Memory B cell (primary cell): Measurements from ENCODE around the gene EFNA2.

Source experiments
- ATAC-seq: fragments of 150-1000 bp; cut with Tn5 transposase; 2 replicates; pipeline ENCODE4 v1.10.0; 2021; ENCODE audit warnings: low read depth, mild to moderate bottlenecking, moderate library complexity
- DNase-seq, 2 donors: peaks; one replicate each; pipeline ENCODE4 v3.0.0; 2022; ENCODE audit warnings: low spot score in 2 of 2
- H3K27ac Mint-ChIP-seq: one replicate; pipeline ENCODE4 v1.8.0; 2022; ENCODE audit warnings: mild to moderate bottlenecking, moderate library complexity, mixed read lengths
- H3K27me3 Mint-ChIP-seq: one replicate; pipeline ENCODE4 v1.8.0; 2022; ENCODE audit warnings: mixed read lengths
- H3K36me3 Mint-ChIP-seq: one replicate; pipeline ENCODE4 v1.8.0; 2022; ENCODE audit warnings: mild to moderate bottlenecking, mixed read lengths
- H3K4me1 Mint-ChIP-seq: one replicate; pipeline ENCODE4 v1.8.0; 2022; ENCODE audit warnings: mixed read lengths
- H3K4me3 Mint-ChIP-seq: one replicate; pipeline ENCODE4 v1.8.0; 2022; ENCODE audit warnings: mild to moderate bottlenecking, moderate library complexity, mixed read lengths
- H3K9me3 Mint-ChIP-seq: one replicate; pipeline ENCODE4 v1.8.0; 2022; ENCODE audit warnings: mixed read lengths

The EFNA2 gene

GRCh38 chr19:1277061-1277460 is 8.6 kb upstream of the EFNA2 start:
- H3K36me3 Mint-ChIP-seq = peaks cover 24% of the 10 kb centered on the region
- ATAC-seq = no peak

DNA sequence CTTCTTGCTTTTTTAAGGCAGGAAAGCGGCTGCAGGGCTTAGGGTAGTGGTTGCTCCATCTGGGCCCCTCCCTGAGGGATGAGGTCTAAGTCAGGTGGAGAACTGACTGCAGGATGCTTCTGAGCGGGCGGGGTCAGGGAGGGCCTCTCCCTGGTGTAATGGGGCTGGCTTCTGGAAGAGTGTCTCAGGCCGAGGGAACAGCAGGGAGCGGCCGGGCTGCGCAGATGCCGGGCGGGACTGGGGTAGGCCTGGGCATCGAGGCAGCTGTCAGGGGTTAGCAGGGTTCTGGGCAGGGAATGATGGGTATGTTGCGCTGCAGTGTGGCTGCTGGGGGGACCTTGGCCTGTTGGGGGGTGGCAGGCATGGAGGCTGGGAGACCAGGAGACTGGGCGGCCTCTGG is 7.6 kb upstream of the EFNA2 start:
- Mint-ChIP-seq H3K27ac (no peak overlapping the region), H3K9me3 (no peaks in the 10 kb centered on the region), H3K4me1 (peaks cover 16% of the 10 kb centered on the region), H3K27me3 (peaks cover 6% of the 10 kb centered on the region), H3K36me3 (peaks cover 21% of the 10 kb centered on the region), H3K4me3 (no peak overlapping the region)
- ATAC-seq (no peak), DNase-seq (no peak)

More at GRCh38 chr19:1277061-1277460, 8.6 kb upstream of the EFNA2 start:
- Mint-ChIP-seq H3K27ac (peak overlapping the region; percentile 91), H3K4me1 (peaks cover 21% of the 10 kb centered on the region), H3K27me3 (peaks cover 4% of the 10 kb centered on the region), H3K9me3 (no peaks in the 10 kb centered on the region), H3K4me3 (peak overlapping the region; percentile 92)
- no peak for DNase-seq

- H3K4me1 Mint-ChIP-seq = peaks cover 15% of the 10 kb centered on the region
- H3K36me3 Mint-ChIP-seq = peaks cover 14% of the 10 kb centered on the region
- no peak overlapping the region for H3K27ac Mint-ChIP-seq
- H3K27me3 Mint-ChIP-seq = peaks cover 6% of the 10 kb centered on the region
- no peak for DNase-seq
- H3K9me3 Mint-ChIP-seq = no peaks in the 10 kb centered on the region
- H3K4me3 Mint-ChIP-seq = no peak overlapping the region
- ATAC-seq = no peak
Observed at GRCh38 chr19:1278713-1279660, 6.7 kb upstream of the EFNA2 start.

DNA sequence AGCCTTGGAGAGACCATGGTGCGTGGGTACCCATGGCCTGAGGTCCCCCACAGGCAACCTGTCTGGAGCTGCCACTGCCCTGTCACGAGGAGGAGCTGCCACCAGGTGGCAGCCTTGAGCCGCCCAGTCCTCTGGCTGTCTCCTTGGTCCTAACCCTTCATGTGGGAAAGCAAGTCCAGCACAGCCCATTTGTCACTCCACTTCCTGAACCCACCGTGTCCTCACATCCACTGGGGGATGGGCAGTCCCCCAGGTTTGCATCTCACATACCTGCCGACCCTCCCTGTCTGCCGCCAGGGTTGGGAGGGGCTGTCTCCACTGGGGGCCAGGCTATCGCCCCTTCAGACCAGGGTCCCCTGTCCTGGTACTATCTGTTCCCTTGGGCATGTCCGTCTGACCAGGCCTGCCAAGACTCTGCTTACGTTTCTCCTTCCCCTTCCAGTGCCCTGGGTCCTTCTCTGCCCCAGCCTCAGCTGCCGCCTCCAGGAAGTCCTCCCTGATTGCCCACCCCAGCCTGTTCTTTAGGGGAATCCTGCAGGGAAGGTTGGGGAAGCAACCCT is 5.8 kb upstream of the EFNA2 start:
- no peak for ATAC-seq
- H3K36me3 Mint-ChIP-seq = peaks cover 13% of the 10 kb centered on the region
- DNase-seq = peak; percentile 81 to 84
- no peaks in the 10 kb centered on the region for H3K9me3 Mint-ChIP-seq
- no peak overlapping the region for H3K4me3 Mint-ChIP-seq
- peaks cover 17% of the 10 kb centered on the region for H3K4me1 Mint-ChIP-seq
- H3K27ac Mint-ChIP-seq = no peak overlapping the region
- H3K27me3 Mint-ChIP-seq = peaks cover 11% of the 10 kb centered on the region

- Mint-ChIP-seq H3K4me3 (no peak overlapping the region), H3K4me1 (peaks cover 18% of the 10 kb centered on the region), H3K27ac (no peak overlapping the region), H3K36me3 (peaks cover 11% of the 10 kb centered on the region), H3K9me3 (no peaks in the 10 kb centered on the region), H3K27me3 (peaks cover 14% of the 10 kb centered on the region)
- ATAC-seq (no peak), DNase-seq (no peak)
Observed at GRCh38 chr19:1280636-1281568, 4.8 kb upstream of the EFNA2 start.

GRCh38 chr19:1281569-1282287 is 3.9 kb upstream of the EFNA2 start:
- DNase-seq (no peak), ATAC-seq (no peak)
- H3K27me3 Mint-ChIP-seq = peaks cover 14% of the 10 kb centered on the region
- H3K36me3 Mint-ChIP-seq = peaks cover 11% of the 10 kb centered on the region
- peaks cover 16% of the 10 kb centered on the region for H3K4me1 Mint-ChIP-seq
- no peak overlapping the region for H3K4me3 Mint-ChIP-seq
- H3K27ac Mint-ChIP-seq = no peak overlapping the region
- H3K9me3 Mint-ChIP-seq = no peaks in the 10 kb centered on the region

DNA sequence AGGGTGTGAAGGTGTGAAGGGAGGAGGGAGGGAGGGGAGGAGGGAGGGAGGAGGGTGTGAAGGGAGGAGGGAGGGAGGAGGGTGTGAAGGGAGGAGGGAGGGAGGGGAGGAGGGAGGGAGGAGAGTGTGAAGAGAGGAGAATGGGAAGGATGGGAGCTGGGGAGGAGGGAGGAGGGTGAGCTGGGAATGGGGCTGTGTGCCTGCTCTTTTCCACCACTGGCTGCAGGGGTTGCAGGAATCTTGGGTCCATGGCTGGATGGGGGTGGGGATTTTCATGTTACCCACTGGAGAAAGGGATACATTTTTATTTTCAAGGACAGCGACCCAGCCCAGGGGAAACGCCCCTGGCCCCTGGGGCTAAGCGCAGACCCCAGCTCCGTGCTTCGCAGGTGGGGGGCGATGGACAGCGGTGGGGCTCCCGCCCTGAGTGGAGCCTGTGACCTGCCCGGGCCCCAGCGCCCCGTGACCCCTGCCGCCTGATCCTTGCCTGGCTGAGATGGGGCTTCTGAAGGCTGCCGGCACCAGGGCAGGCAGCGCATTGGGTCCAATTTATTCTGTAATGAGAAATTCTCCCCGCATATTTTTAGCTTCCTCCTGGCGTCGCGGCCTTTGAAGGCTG is 3.0 kb upstream of the EFNA2 start:
- DNase-seq (no peak), ATAC-seq (no peak)
- no peak overlapping the region for H3K27ac Mint-ChIP-seq
- H3K36me3 Mint-ChIP-seq = peaks cover 9% of the 10 kb centered on the region
- H3K27me3 Mint-ChIP-seq = peaks cover 16% of the 10 kb centered on the region
- H3K9me3 Mint-ChIP-seq = no peaks in the 10 kb centered on the region
- peaks cover 14% of the 10 kb centered on the region for H3K4me1 Mint-ChIP-seq
- no peak overlapping the region for H3K4me3 Mint-ChIP-seq

DNA sequence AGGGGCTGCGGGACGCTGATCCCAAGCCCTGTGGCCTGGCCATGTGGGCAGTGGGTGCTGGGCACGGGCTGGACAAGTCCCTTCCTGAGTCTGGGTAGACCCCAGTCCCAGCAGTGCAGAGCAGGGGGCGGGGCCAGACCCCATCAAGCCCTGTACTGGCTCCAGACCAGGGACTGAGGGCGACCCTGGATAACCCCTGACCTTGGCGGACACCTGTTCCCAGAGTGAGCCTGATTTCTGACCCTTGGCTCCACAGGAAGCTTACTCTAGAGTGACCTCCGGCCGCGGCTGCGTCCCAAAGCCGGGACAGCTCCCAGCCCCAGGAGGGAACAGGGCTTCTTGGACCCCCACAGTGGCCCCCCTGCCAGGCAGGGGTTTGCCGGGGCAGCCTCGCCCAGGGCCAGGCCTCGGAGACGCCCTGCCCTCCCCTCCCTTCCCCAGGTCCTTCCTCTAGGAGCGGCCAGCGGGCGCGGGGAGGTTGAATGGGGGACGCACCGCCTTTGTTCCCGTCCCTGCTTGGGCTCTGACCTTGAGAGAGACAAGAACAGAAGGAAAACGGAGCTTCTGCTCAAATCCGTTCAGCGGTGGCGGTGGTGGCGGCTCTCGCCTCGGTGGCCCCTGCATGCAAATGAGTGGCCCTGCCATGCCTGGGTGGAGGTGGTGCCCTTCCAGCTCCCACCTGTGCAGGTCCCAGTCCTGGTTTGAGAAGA is 2.3 kb upstream of the EFNA2 start:
- peaks cover 11% of the 10 kb centered on the region for H3K4me1 Mint-ChIP-seq
- no peak overlapping the region for H3K4me3 Mint-ChIP-seq
- DNase-seq = no peak
- peaks cover 18% of the 10 kb centered on the region for H3K27me3 Mint-ChIP-seq
- H3K9me3 Mint-ChIP-seq = no peaks in the 10 kb centered on the region
- ATAC-seq = no peak
- no peak overlapping the region for H3K27ac Mint-ChIP-seq
- H3K36me3 Mint-ChIP-seq = peaks cover 9% of the 10 kb centered on the region

DNA sequence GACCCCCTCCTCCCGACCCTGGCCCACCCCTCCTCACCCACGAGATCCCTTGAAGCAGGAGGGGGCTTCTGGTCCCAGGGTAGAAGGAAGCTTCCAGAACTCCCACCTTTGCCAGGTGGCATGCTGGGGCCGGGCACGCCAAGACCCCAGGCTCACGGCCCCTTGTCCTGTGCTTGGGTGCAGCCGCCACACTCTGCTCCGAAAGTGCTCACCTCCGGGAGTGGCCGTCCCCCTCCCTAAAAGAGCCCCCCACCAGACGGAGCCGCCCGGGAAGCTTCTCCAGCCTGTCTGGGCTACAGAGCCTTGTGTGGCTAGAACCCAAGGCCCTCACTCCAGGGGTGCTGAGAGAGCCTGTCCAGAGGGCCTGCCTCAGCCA is 1.8 kb upstream of the EFNA2 start:
- DNase-seq (no peak), ATAC-seq (no peak)
- H3K36me3 Mint-ChIP-seq = peaks cover 9% of the 10 kb centered on the region
- H3K4me3 Mint-ChIP-seq = no peak overlapping the region
- H3K4me1 Mint-ChIP-seq = peaks cover 11% of the 10 kb centered on the region
- no peaks in the 10 kb centered on the region for H3K9me3 Mint-ChIP-seq
- H3K27me3 Mint-ChIP-seq = peaks cover 18% of the 10 kb centered on the region
- H3K27ac Mint-ChIP-seq = no peak overlapping the region

- Mint-ChIP-seq H3K27ac (no peak overlapping the region), H3K27me3 (peaks cover 21% of the 10 kb centered on the region), H3K4me3 (peak overlapping the region; percentile 67), H3K4me1 (peaks cover 11% of the 10 kb centered on the region), H3K9me3 (no peaks in the 10 kb centered on the region), H3K36me3 (peaks cover 9% of the 10 kb centered on the region)
- DNase-seq = peak in 1 of 2 donors; percentile 35
- ATAC-seq = no peak
Observed at GRCh38 chr19:1284293-1284978, 1.2 kb upstream of the EFNA2 start.

- Mint-ChIP-seq H3K27ac (no peak overlapping the region), H3K4me1 (peaks cover 5% of the 10 kb centered on the region), H3K27me3 (peaks cover 25% of the 10 kb centered on the region), H3K4me3 (peak overlapping the region; percentile 67), H3K9me3 (no peaks in the 10 kb centered on the region), H3K36me3 (peaks cover 4% of the 10 kb centered on the region)
- no peak for ATAC-seq
- peak in 1 of 2 donors; percentile 34 for DNase-seq
Observed at GRCh38 chr19:1284979-1285736, 515 bp upstream of the EFNA2 start.
